HG03196 (cell line): ENCODE results near the gene RIMOC1.

ENCODE experiments used
- ATAC-seq: cut with Tn5 transposase; IDR thresholded peaks from one replicate; pipeline ENCODE4 v1.9.1; 2021; ENCODE audit not compliant: unreplicated experiment

The RIMOC1 gene, protein sequence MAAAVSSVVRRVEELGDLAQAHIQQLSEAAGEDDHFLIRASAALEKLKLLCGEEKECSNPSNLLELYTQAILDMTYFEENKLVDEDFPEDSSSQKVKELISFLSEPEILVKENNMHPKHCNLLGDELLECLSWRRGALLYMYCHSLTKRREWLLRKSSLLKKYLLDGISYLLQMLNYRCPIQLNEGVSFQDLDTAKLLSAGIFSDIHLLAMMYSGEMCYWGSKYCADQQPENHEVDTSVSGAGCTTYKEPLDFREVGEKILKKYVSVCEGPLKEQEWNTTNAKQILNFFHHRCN

DNA sequence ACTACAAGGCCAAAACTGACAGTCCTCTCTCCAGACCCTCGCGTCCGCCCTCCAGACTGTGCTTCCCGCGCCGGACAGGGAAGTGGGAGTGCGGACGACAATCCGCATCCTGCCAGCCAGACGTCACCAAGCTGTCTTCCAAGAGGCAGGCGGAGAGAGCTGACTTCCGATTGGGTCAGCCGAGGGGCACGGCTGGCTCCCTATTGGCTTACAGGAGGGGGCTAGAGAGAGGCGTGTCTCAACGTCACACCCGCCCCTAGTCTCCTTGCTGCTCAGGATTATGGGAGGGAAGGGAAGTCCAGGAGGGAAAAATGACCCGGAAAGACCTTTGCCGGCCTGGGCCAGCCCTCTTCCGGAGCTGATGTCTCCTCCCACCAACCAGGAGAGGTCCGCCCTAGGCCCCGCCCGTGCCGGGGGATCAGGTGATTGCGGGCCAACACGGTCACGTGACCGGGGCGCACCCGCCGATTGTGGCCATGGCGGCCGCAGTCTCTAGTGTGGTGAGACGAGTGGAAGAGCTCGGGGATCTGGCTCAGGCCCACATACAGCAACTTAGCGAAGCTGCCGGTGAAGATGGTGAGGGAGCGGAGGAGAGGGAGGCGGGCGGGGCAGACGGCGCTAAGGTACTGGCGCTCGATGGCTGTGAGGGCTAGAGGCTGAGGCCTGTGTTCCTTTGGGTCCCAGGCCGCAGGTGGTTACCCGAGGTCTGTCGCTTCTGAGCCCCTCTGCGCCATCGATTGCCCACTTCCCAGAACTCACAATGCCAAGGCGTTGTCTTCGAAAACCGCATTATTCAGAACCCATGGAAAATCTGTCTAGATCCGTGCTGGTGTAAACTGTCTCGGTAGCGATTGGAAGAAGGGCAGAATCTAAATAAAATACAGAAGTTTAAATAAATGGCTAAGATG, at the start of gene RIMOC1:
Gene RIMOC1, plus strand, starts transcription at position 453 of the 908 bp plus-strand sequence. Its CDS starts 24 bp downstream, at position 477.
- peak; percentile 99 for ATAC-seq

DNA sequence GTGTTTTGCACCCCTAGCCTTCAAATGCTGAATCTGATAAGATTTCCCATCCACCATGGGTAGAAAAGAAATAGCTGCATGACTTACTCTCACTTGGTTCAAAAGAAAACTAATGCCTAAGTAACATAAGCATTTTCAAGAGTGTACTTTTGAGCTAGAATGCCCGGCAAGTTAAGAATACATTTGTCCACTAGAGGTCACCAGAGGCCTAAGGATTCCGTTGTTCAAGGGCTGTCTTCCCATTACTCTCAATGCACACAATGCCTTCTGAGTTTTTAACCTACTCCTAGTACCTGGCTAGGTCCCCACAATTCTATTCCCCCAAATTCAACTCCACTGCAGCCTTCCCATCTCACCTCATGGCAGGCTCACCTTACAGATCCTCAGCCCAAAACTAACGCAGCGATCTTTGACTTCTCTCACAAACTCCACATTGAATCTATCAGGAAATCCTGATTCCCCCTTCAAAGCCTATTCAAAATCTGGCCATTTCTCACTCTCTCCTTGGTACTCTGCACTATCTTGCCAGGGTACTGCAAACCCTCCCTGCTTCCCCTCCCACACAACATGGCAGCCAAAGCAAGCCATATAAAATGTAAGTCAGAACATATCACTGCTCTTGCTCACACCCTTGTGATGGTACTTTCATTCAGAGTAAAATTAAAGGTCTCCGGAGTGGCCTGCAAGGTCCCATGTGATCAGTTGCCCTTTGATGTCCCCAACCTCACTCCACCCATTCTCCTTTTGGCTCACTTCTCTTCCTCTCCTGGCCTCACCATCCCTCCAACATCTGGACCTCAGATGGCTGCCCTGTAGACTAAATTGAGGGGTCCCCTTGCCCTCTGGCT, 47.3 kb upstream of the RIMOC1 start:
- peak; percentile 83 for ATAC-seq

DNA sequence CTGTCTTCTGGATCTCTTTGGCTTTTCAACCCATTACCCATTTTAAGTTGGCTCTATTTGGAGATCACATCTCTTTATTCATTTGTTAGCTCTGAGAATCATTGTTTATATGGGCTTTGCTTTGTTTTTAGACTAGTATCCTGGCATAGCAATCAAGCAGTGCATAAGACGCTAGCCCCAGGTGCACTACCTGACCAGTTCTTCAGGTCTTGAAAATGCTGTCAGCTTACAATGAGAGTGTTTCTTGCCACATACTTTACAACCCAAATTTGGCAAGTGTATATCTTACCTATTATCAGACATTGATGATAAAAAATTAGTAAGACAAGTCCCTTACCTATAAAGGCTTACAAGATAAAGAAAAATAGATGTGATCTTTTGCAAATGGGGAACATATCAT, 46.2 kb upstream of the RIMOC1 start:
- ATAC-seq: no peak

DNA sequence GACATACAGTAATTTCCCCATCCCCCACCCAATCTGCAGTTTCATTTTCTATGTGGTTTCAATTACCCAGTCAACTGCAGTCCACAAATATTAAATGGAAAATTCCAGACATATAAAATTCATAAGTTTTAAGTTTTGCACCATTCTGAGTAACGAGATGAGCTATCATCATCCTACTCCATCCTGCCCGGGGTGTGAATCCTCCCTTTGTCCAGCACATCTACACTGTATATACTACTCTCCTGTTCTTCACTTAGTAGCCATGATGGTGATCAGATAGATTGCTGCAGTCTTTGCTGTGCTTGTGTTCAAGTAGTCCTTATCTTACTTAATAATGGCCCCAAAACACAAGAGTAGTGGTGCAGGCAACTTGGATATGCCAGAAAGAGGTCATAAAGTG, 45.3 kb upstream of the RIMOC1 start:
- ATAC-seq: no peak

DNA sequence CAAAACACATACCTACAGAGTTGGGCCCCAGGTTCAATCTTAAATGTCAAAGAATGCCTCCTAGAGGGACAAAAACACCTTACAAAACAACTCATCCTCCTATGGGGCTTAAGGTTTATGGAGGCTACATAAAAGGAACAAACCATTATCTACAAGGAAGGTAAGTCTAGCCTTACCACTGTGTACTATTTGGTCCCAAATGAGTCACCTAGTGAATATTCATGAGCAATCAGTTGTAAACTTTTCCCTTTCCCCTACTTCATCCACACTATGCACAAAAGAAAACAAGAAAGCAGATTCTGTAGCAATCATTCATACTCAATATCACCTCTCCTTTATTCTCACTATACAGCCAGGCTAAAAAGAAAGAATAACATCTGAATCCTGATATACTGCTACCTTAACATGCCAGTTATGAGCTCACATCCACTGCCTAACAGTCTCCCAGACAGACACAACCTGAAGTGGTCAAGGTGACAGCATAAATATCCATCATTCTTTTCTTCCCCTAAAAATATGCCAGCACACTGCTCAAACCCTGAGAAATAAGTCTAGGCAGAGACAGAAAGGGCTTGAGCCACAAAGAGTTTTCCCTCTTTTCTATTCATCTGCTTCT, 40.2 kb upstream of the RIMOC1 start:
- ATAC-seq: no peak

DNA sequence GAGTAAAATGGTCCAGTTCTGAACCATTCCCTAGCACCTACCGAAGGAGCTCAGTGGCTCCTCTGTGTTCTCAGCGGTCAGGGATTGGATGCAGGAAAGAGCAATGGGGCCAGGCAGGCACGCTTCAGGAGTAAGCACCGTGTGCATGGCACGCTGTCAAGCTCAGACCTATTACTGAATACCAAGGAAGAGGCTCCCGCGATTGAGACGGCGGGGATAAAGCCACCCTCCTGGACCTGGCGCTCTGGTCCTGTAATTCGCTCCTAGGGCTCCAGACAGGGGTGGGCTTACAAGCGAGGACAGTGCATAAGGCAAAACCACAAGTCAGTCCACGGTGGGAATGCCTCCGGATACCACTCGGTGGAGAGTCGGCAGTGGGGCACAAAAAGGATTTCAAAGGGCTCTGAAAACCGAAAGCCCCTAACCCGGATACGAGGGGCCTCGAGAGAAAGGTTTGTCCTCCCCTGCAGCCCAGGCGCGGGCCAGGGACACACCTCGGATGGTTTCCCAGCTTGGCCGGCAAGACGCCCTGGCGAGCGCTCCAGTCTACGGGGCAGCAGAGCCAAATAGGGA, 34.9 kb upstream of the RIMOC1 start:
- ATAC-seq: peak; percentile 4

DNA sequence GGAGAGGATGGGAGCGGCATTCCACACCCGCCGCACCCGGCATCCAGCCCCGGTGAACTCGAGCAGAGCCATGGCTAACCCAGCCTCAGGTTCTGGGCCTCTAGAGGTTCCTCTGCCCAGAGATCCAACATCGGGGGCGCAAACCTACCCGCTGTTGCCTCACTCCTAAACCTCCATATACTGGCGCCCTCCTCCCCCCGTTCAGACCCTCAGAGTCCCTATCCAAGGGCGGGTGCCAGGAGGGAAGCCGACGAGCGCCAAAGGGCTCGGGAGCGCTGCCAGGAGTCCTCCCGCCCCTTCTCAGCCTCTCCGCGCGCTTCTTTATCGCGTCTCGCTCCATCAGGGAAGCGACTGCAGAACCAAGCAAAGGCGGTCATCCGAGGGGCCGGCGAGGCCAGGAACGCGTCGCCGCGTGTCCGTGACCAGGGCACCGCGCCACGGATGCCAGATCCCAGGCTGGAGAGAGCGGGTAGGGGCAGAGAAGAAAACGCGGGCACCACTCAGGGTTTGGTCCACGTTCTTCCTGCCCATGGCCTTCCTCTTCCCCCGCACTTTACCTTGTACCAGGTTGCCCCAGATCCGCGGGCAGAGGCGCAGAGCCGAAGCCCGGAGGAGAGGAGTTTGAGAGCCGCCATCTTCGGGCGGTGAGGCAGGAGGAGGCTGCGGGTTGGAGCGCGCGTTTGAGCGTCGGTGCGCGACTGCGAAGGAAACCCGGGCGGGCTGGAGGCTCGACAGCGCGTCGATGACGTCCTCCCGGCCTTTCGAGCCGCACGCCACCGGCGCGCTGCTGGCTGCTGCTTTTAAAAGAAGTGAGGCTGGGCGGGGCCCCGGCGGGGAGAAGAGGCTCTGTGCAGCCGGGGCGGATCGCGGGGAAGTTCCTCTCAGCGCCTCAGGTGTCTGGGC, 34.2 kb upstream of the RIMOC1 start, which contains the start of gene OXCT1:
Gene OXCT1, minus strand, starts transcription at position 702 of the 903 bp plus-strand sequence. Its CDS starts 67 bp downstream, at position 635.
- ATAC-seq: peak; percentile 88

DNA sequence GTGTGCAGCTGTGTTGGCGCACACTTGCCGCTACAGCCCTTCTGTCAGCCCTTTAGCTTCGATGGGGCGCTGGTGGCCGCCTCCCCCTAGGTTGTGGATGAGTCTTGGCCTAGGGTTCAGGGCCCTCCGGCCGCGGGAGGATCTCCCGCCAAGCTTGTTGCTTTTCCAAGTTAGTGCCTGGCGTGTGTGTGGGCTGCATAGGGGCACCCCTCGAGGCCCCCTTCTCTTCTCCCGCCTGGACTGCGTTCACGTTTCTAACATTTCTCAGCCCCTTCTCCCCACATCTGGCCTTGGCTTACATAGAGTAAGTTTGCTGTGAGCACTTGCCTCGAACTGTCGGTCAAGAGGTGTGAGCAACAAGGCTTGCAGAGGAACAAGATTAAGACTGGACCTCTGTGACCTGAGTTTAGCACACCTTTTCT, 33.5 kb upstream of the RIMOC1 start:
- no peak for ATAC-seq

DNA sequence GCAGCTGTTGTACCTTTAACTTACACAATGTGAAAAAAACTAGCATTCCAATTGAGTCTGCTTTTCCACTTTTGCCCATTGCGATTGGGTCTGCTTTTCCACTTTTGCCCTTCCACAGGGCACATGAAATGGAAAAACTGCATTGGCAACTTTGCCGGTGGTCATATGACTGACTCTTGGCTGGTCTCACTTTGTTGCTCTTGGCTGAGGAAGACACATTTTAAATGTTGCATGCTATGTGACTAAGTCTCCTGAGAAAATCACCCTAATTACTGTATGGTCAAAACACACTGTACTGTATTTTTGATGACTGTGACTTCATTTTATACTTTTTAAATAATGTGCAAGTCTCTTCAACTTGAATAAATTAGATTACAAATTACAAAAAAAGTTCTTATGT, 32.3 kb upstream of the RIMOC1 start:
- ATAC-seq: no peak

DNA sequence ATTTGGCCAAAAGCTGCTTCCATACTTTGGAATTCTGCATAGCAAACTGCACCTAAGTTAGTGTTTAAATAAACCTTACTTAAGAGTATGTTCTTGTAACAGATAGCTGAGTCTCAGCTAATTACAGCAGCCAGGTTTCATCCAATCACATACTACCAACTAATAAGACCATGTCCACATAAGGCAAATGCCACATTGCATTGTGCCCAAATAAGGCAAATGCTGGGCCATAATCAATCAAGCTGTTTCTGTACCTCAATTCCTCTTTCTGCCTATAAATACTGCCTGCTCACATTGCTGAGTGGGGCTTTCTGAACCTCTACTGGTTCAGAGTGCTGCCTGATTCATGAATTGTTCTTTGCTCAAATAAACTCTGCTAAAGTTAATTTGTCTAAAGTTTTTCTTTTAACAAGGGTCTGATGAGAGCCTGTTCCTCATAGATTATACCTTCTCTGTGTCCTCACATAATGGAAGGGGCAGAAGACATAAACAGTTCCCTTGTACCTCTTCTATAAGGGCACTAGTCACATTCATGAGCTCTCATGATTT, 29.6 kb upstream of the RIMOC1 start:
- ATAC-seq: no peak

DNA sequence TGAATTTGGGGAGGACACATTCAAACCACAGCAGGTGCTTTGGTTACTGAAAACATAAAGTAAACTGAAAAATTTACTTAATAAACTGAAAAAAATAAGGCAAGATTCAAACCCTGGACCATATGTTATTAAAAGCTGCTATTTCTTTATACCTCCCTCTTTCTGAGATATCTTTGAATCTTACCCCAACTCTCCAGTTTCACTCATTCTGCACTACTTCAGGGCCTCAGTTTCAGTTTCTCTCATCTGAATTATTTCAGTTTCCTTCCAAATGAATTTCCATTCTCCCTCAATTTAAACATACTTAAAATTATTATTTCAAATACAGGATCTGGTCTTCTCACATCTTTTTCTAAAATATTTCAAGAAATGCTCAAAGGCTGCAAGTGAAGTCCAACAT, 29.0 kb upstream of the RIMOC1 start:
- no peak for ATAC-seq

DNA sequence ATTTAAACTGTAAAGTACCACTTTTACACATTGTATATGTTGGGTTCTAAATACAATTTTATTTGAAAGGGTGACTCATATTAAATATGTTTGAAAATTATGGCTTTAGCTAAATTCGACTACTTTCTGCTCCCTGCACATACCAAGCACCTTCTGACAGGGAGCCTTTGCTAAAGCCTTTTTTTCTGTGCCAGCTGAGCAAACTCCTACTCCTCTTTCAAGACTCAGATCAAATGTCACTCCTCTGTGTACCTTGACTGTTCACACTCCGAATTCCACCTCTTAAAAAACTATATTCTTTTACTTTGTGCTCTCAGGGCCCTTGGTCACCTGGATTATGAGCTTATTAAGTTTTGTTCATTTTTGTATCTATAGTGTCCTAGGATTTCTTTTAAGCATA, 27.5 kb upstream of the RIMOC1 start:
- ATAC-seq: no peak

DNA sequence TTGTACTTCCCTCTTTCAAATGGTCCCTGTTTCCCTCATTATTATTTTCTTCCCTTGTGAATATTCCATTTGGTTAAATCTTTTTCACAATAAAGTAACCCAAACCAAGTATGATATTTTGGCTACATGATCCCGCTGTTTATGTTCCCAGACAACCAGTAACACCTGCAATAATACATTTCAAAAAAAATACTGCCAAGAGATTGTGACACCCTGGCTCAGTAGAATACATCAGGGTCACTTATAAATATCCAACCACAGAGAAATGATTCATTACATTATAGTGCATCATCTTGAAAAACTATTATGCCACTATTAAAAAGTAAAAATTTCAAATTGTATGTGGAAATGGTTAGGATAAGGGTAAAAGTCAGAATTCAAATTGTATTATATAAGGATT, 26.7 kb upstream of the RIMOC1 start:
- no peak for ATAC-seq

DNA sequence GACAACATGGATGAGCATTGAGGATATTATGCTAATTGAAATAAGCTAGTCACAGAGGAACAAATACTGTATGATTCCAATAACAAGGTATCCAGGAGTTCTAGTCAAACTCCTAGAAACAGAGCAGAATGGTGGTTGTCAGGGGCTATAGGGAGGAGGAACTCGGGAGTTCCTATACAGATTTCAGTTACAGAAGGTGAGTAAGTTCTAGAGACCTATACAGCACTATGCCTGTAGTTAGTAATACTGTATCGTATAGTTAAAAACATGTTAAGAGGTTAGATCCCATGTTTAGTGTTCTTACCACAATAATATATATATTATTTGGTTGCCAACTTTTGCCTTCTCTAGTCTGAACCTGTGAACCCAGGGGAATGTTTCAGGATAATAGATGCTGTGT, 26.0 kb upstream of the RIMOC1 start:
- peak; percentile 35 for ATAC-seq

DNA sequence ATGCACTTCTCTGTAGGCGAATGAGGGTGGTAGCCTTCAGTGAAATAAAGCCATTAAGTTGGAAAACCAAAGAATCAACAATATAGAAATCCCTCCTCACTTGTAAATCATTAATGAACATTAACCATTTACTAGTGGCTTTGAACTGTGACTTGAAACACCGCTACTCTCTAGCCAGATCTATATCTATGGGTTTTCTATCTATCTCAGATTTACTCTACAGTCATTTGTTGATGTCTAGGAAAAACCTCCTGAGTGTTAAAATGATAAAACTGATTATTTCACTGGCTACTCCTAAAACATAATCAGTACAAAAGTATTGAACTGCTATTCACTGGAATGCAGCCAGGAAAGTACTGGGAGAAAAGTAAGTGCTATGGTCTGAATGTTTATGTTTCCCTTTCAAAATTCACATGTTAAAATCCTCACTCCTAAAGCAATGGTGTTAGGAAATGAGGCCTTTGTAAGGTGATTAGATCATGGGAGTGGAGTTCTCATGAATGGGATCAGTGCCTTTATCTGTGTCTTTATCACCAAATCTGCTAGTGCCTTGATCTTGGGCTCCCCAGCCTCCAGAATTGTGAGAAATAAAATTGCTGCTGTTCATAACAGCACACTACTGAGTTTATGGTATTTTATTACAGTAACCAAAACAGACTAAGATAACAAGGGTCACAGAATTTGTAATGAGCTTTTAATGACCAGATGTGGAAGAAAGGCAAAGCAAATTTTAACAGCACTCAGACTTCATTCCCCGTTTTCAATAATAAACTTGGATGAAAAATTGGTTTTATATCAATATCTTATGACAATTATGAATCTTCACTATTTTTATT, 25.3 kb upstream of the RIMOC1 start:
- ATAC-seq: peak; percentile 70

DNA sequence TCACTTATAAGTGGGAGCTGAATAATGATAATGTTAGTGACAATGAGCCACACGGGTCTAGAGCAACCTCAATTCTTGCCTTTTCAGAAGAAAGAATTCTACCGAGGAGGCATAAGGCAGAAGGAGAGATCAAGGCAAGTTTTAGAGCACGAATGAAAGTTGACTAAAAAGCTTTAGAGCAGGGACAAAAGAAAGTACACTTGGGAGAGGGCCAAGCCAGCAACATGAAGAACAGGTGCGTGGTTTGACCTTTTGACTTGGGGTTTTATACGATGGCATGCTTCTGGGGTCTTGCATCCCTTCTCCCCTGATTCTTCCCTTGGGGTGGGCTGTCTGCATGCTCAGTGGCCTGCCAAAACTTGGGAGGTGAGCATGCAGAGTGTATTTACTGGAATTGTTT, 21.4 kb upstream of the RIMOC1 start:
- no peak for ATAC-seq

DNA sequence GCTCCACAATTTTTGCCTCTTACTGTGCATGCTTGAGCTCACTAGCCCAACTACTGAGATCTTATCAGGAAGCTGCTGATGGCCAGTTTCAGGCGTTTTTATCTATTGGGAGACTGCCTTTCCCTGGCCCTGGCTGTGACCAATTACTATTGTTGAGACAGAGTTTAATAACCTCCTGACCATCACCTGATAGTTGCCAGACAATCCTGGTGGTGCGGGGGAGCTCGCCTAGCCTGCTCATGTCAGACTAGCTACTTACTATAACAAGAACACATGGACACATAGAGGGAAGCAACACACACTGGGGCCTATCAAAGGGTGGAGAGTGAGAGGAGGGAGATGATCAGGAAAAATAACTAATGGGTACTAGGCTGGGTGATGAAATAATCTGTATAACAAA, 20.9 kb upstream of the RIMOC1 start:
- no peak for ATAC-seq

DNA sequence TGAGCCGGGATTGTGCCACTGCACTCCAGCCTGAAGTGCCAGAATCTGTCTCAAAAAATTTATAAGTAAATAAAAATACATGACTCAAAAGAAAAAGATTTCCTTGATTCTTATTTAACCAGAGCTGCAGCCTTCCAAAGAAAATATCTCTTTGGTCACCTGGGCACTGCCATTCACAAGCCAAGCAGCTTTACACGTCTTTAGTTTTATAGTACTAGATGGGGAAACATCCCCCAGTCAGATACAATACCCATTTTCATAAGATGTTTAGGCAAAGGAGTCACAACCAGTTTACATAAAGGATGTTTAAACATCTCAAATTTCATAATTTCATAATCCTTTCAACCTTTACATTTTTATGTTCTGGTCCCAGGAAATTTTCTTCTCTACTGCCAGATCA, 20.2 kb upstream of the RIMOC1 start:
- ATAC-seq: no peak
